ENCODE measurements around the gene REV3L. TPM values are rescaled to one million over a fixed set of nuclear protein-coding genes. Genes with fewer than 3 reads are reported as not detected.

Gene REV3L
- total RNA-seq, 2 experiments from 2014 or later, result 29.2 to 30.0 TPM

Other genes with a start within 250 kb of the REV3L start
- 10 to 100 TPM; 22.7 to 24.4 TPM for gene TRAF3IP2, start 122.7 kb upstream of the REV3L start, total RNA-seq